Hypothalamus (tissue), 51 donors: ENCODE measurements around the gene NSMCE4A.
"Not testable (repeated sequence)": the region's sequence is repeated elsewhere in the genome, so short reads cannot be mapped to it uniquely, and the experiment has no call there.

Source experiments
- DNase-seq, 51 donors: peaks; one replicate each; lab custom pipeline; 2025; lab: John Stamatoyannopoulos, UW

The NSMCE4A gene

GRCh38 chr10:121990015-121990677 lies 15.1 kb upstream of the NSMCE4A start:
- DNase-seq: no peak

GRCh38 chr10:121988361-121989324 lies 13.6 kb upstream of the NSMCE4A start, which contains the start of gene TACC2:
TACC2 (plus strand) TSS chr10:121989163; CDS start chr10:122021982, 32,819 bp downstream.
- no peak for DNase-seq

- no peak for DNase-seq
Observed at GRCh38 chr10:121984463-121984862, 9.4 kb upstream of the NSMCE4A start.

GRCh38 chr10:121983852-121984251 lies 8.8 kb upstream of the NSMCE4A start:
- DNase-seq: no peak

- DNase-seq: no peak
Observed at GRCh38 chr10:121981346-121981745, 6.3 kb upstream of the NSMCE4A start.

GRCh38 chr10:121978511-121978910 lies 3.5 kb upstream of the NSMCE4A start:
- no peak for DNase-seq

GRCh38 chr10:121976607-121977006 lies 1.6 kb upstream of the NSMCE4A start:
- DNase-seq: no peak

GRCh38 chr10:121975295-121976086 lies 474 bp upstream of the NSMCE4A start:
- peak in 5 of 51 donors; percentile 28 to 41 (median 36) for DNase-seq

GRCh38 chr10:121974019-121974534 lies 940 bp downstream of the NSMCE4A start:
- DNase-seq: peak in 1 of 51 donors; percentile 20

GRCh38 chr10:121969086-121969485 lies 5.9 kb downstream of the NSMCE4A start:
- DNase-seq: not testable (repeated sequence)

GRCh38 chr10:121965996-121966395 lies 9.0 kb downstream of the NSMCE4A start:
- no peak for DNase-seq

- DNase-seq: no peak
Observed at GRCh38 chr10:121961456-121961855, 13.6 kb downstream of the NSMCE4A start.

- DNase-seq: no peak
Observed at GRCh38 chr10:121959671-121960070, 15.3 kb downstream of the NSMCE4A start.

- DNase-seq: no peak
Observed at GRCh38 chr10:121956111-121957061, 18.6 kb downstream of the NSMCE4A start.

- DNase-seq: no peak
Observed at GRCh38 chr10:121952226-121952625, 22.8 kb downstream of the NSMCE4A start.

- DNase-seq: no peak
Observed at GRCh38 chr10:121949451-121949850, 25.6 kb downstream of the NSMCE4A start.

- DNase-seq: no peak
Observed at GRCh38 chr10:121949049-121949448, 26.0 kb downstream of the NSMCE4A start.

GRCh38 chr10:121947343-121948330 lies 27.4 kb downstream of the NSMCE4A start:
- peak in 1 of 51 donors; percentile 6 for DNase-seq
